Neural cell (in vitro differentiated cells): ENCODE results near the gene LIMCH1.

Experiments
- EP300 ChIP-seq: fragments of 450-650 bp; conservative IDR thresholded peaks from 2 replicates; pipeline ENCODE4 v1.6.1; 2014; ENCODE audit warnings: antibody characterized with exemption, mild to moderate bottlenecking, moderate library complexity; ENCODE audit not compliant: poor library complexity, severe bottlenecking
- POLR2AphosphoS5 ChIP-seq: IDR thresholded peaks from 2 replicates; pipeline ENCODE4 v1.6.1; 2012
- SMC3 ChIP-seq: fragments of 450-650 bp; conservative IDR thresholded peaks from 2 replicates; pipeline ENCODE4 v1.6.1; 2014; ENCODE audit warnings: antibody characterized with exemption, mild to moderate bottlenecking, moderate library complexity; ENCODE audit not compliant: poor library complexity
- TAF1 ChIP-seq: IDR thresholded peaks from 2 replicates; pipeline ENCODE4 v1.6.1; 2012; ENCODE audit warnings: low read depth
- TF ChIP-seq, protein P1 (sequence below): IDR thresholded peaks from 2 replicates; pipeline ENCODE4 v1.6.1; 2012; ENCODE audit warnings: borderline replicate concordance
- TF ChIP-seq, protein P2 (sequence below): fragments of 450-650 bp; IDR thresholded peaks from 2 replicates; pipeline ENCODE4 v1.5.1; 2014; ENCODE audit warnings: antibody characterized with exemption, mild to moderate bottlenecking, moderate library complexity; ENCODE audit not compliant: poor library complexity, severe bottlenecking

DNA sequence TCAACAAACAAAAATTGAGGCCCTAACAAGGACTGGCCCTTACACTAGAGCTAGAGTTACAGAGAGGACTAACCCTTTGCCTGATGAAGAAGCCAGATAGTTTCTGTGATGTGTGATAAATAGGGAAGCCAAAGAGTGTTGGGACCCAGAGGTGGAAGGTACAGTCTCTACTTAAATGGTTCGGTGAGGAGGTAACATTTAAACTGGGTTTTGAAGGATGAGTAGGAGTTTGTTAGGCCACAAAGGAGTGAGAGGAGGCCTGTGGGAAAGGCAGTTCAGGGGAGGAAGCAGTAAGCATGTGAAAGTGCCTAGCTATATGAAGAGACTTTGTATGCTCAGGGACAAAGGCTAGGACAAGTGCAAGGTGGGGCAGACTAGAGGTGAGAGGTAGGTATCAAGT is 23.8 kb upstream of the LIMCH1 start:
- TF ChIP-seq, protein P1, sequence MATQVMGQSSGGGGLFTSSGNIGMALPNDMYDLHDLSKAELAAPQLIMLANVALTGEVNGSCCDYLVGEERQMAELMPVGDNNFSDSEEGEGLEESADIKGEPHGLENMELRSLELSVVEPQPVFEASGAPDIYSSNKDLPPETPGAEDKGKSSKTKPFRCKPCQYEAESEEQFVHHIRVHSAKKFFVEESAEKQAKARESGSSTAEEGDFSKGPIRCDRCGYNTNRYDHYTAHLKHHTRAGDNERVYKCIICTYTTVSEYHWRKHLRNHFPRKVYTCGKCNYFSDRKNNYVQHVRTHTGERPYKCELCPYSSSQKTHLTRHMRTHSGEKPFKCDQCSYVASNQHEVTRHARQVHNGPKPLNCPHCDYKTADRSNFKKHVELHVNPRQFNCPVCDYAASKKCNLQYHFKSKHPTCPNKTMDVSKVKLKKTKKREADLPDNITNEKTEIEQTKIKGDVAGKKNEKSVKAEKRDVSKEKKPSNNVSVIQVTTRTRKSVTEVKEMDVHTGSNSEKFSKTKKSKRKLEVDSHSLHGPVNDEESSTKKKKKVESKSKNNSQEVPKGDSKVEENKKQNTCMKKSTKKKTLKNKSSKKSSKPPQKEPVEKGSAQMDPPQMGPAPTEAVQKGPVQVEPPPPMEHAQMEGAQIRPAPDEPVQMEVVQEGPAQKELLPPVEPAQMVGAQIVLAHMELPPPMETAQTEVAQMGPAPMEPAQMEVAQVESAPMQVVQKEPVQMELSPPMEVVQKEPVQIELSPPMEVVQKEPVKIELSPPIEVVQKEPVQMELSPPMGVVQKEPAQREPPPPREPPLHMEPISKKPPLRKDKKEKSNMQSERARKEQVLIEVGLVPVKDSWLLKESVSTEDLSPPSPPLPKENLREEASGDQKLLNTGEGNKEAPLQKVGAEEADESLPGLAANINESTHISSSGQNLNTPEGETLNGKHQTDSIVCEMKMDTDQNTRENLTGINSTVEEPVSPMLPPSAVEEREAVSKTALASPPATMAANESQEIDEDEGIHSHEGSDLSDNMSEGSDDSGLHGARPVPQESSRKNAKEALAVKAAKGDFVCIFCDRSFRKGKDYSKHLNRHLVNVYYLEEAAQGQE, result no peak
- TF ChIP-seq, protein P2, sequence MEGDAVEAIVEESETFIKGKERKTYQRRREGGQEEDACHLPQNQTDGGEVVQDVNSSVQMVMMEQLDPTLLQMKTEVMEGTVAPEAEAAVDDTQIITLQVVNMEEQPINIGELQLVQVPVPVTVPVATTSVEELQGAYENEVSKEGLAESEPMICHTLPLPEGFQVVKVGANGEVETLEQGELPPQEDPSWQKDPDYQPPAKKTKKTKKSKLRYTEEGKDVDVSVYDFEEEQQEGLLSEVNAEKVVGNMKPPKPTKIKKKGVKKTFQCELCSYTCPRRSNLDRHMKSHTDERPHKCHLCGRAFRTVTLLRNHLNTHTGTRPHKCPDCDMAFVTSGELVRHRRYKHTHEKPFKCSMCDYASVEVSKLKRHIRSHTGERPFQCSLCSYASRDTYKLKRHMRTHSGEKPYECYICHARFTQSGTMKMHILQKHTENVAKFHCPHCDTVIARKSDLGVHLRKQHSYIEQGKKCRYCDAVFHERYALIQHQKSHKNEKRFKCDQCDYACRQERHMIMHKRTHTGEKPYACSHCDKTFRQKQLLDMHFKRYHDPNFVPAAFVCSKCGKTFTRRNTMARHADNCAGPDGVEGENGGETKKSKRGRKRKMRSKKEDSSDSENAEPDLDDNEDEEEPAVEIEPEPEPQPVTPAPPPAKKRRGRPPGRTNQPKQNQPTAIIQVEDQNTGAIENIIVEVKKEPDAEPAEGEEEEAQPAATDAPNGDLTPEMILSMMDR, result no peak
- TF ChIP-seq TAF1, result no peak
- no peak for TF ChIP-seq POLR2AphosphoS5
- no peak for TF ChIP-seq SMC3
- no peak for TF ChIP-seq EP300
